ENCODE data around the gene CYP2U1. TPM values are rescaled to one million over a fixed set of nuclear protein-coding genes. Genes with fewer than 3 reads are reported as not detected.

Gene CYP2U1
- total and polyA plus RNA-seq, 2 of the 4 experiments (the other 2 are of a cell fraction): 6.1 to 11.1 TPM

DNA sequence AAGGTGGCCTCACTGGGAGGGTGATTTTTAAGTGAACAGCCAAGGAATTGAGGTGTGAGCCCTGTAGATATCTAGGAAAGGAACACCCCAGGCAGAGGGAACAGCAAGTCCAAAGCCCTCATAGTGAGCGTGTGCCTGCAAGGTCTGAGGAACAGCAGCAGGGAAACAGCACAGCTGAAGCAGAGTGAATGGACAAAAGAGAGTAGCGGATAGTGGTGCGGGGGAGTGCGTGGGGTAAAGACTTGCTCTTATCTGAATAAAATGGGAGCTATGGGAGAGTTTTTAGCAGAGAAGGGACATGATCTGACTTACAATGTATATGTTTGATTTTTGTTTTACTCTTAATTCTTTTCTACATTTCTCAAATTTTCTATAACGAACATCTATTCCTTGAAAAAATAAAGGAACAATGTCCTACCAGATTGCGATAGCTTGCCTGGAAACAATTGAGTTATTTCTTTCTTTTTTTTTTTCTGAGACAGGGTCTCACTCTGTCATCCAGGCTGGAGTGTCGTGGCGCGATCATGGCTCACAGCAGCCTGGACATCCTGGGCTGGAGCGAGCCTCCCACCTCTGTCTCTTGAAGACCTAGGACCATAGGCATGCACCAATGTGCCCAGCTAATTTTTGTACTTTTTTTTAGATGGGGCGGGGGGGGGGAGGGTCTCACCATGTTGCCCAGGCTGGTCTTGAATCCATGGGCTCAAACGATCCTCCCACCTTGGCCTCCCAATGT is 38.9 kb downstream of the CYP2U1 start:
- ATAC-seq (ENCODE audit: low read depth) (no peak), DNase-seq (no peak)
- Histone ChIP-seq H3K9me3 (ENCODE audit: control insufficient read depth, insufficient read depth, low read length) (no peaks in the 10 kb centered on the region), H2AFZ (replicated peaks; ENCODE audit: low read length, poor library complexity) (no peak overlapping the region), H3K36me3 (ENCODE audit: control insufficient read depth, insufficient read depth, low read length) (no peaks in the 10 kb centered on the region), H3K4me1 (ENCODE audit: control insufficient read depth, insufficient read depth, low read length) (no peaks in the 10 kb centered on the region), H3K79me1 (ENCODE audit: low read depth in 1 of 2, low read length in 2 of 2) (no peaks in the 10 kb centered on the region), H2BK120ac (ENCODE audit: low read depth, low read length) (no peak overlapping the region), H2AK9ac (replicated peaks; ENCODE audit: low read depth, low read length, poor library complexity) (no peak overlapping the region), H3K56ac (ENCODE audit: extremely low read depth, insufficient read depth, low read length) (no peak overlapping the region), H3K27ac (ENCODE audit: insufficient read depth, low read length) (no peak overlapping the region), H4K8ac (ENCODE audit: low read depth in 2 of 2, low read length in 2 of 2) (no peak overlapping the region), H4K20me1 (ENCODE audit: insufficient read depth, low read length) (no peaks in the 10 kb centered on the region), H2BK5ac (ENCODE audit: low read depth, low read length, poor library complexity, severe bottlenecking) (no peak overlapping the region), H3K14ac (replicated peaks; ENCODE audit: low read depth, low read length) (no peak overlapping the region), H2AK5ac (ENCODE audit: low read depth, low read length) (no peak overlapping the region), H3K27me3 (ENCODE audit: control insufficient read depth, insufficient read depth, low read length) (no peaks in the 10 kb centered on the region), H2BK15ac (ENCODE audit: low read depth, low read length) (no peak overlapping the region), H4K5ac (ENCODE audit: low read depth, low read length) (no peak overlapping the region), H3K18ac (ENCODE audit: low read depth, low read length) (no peak overlapping the region), H2BK20ac (ENCODE audit: low read depth, low read length) (no peak overlapping the region), H3K4me2 (ENCODE audit: low read depth, low read length) (no peak overlapping the region), H3K4ac (ENCODE audit: low read depth, low read length) (no peak overlapping the region), H4K91ac (ENCODE audit: insufficient read depth, low read depth, low read length) (no peak overlapping the region), H3K4me3 (ENCODE audit: insufficient read depth, low read depth, low read length) (no peak overlapping the region), H3K23ac (ENCODE audit: low read depth, low read length) (no peak overlapping the region), H3K9me1 (ENCODE audit: insufficient read depth, low read length) (no peaks in the 10 kb centered on the region), H3K9ac (ENCODE audit: low read depth, low read length) (no peak overlapping the region)
- dilution Hi-C loops (cut with HindIII; ENCODE audit: low sequenced_read_pairs, unreplicated experiment): no loop called here
- in situ Hi-C loops (cut with MboI; ENCODE audit: low sequenced_read_pairs): no loop called here
- BruUV-seq (replicated peaks): no TSS peak
- intact Hi-C loops (cut with micrococcal nuclease): no loop called here
- WGBS, 2 experiments (ENCODE audit: extremely low coverage in 2 of 2, insufficient read length in 1 of 2): 74% methylated on average over 3 of the region's 12 CpGs; no CpG with 5 or more reads in 1 of the 2 experiments
- ChIA-PET CTCF (no interaction called here), POLR2A (ENCODE audit: unreplicated experiment) (no interaction called here)
- no peak for TF ChIP-seq RAD21 (IDR thresholded peaks at IDR 0.05; ENCODE audit: low read length)
- TF ChIP-seq NFE2L2 (IDR thresholded peaks at IDR 0.05; ENCODE audit: low read depth, low read length): no peak
- no peak for TF ChIP-seq POLR2A (IDR thresholded peaks at IDR 0.05; ENCODE audit: low read depth, low read length)
- TF ChIP-seq, protein P1, sequence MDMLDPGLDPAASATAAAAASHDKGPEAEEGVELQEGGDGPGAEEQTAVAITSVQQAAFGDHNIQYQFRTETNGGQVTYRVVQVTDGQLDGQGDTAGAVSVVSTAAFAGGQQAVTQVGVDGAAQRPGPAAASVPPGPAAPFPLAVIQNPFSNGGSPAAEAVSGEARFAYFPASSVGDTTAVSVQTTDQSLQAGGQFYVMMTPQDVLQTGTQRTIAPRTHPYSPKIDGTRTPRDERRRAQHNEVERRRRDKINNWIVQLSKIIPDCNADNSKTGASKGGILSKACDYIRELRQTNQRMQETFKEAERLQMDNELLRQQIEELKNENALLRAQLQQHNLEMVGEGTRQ (IDR thresholded peaks at IDR 0.05; ENCODE audit: low read depth, low read length): no peak
- TF ChIP-seq, protein P2, sequence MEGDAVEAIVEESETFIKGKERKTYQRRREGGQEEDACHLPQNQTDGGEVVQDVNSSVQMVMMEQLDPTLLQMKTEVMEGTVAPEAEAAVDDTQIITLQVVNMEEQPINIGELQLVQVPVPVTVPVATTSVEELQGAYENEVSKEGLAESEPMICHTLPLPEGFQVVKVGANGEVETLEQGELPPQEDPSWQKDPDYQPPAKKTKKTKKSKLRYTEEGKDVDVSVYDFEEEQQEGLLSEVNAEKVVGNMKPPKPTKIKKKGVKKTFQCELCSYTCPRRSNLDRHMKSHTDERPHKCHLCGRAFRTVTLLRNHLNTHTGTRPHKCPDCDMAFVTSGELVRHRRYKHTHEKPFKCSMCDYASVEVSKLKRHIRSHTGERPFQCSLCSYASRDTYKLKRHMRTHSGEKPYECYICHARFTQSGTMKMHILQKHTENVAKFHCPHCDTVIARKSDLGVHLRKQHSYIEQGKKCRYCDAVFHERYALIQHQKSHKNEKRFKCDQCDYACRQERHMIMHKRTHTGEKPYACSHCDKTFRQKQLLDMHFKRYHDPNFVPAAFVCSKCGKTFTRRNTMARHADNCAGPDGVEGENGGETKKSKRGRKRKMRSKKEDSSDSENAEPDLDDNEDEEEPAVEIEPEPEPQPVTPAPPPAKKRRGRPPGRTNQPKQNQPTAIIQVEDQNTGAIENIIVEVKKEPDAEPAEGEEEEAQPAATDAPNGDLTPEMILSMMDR (conservative IDR thresholded peaks at IDR 0.05; ENCODE audit: low read depth, low read length): no peak
